Measurements from ENCODE around the gene SVOP. TPM values are rescaled to one million over a fixed set of nuclear protein-coding genes. Genes with fewer than 3 reads are reported as not detected.

The SVOP gene
- polyA plus RNA-seq, 2 of the 4 experiments (the other 2 are of a cell fraction): not detected

GRCh38 chr12:108959748-108960655 is 60.9 kb downstream of the SVOP start:
- no peak overlapping the region for H3K4me3 ChIP-seq
- WGBS (ENCODE audit: missing lambda C conversion rate): 50% methylated on average over 11 of the region's 11 CpGs
- H3K4me2 ChIP-seq: no peak overlapping the region
- DNase-seq (ENCODE audit: low read depth in 1 of 2, low spot score in 1 of 2) (no peak), ATAC-seq (no peak), FAIRE-seq (no peak)
- H3K9me3 ChIP-seq: no peaks in the 10 kb centered on the region
- CTCF ChIA-PET: interaction anchor here (0.9 to 3.3 kb wide), 4 partner anchors 9 to 434 kb away, joined by 3 to 17 read pairs (median 4); no protein-coding TSS in a partner anchor
- POLR2A ChIA-PET: no interaction called here
- TF ChIP-seq ELK1 (IDR thresholded peaks at IDR 0.05; ENCODE audit: low read depth, low read length): no peak
- no peak for TF ChIP-seq FOXS1 (CRISPR knock-in tag; IDR thresholded peaks at IDR 0.05)
- no peak for TF ChIP-seq HEYL (CRISPR knock-in tag; IDR thresholded peaks at IDR 0.05)
- no peak for TF ChIP-seq KDM1A (IDR thresholded peaks at IDR 0.05; ENCODE audit: low read depth)
- no peak for TF ChIP-seq KDM5A (IDR thresholded peaks at IDR 0.05)
- H3K4me1 ChIP-seq: no peaks in the 10 kb centered on the region
- no peak overlapping the region for H3K27ac ChIP-seq

GRCh38 chr12:108955225-108955835 is 65.5 kb downstream of the SVOP start:
- DNase-seq (ENCODE audit: low read depth in 1 of 2, low spot score in 1 of 2) (peak in 1 of 2 experiments; percentile 48), ATAC-seq (peak; percentile 31 to 54; a peak in 5 of 6 replicates), FAIRE-seq (no peak)
- H3K27ac ChIP-seq: no peak overlapping the region
- H3K9me3 ChIP-seq: no peaks in the 10 kb centered on the region
- POLR2A ChIA-PET: interaction anchor here (0.6 to 1.5 kb wide), 2 partner anchors 98 to 134 kb away, joined by 4 to 8 read pairs; partner anchors contain the start of gene SSH1
- no peak for TF ChIP-seq PHF8 (IDR thresholded peaks at IDR 0.05; ENCODE audit: borderline replicate concordance, low read depth)
- TF ChIP-seq ATOH8 (CRISPR knock-in tag; IDR thresholded peaks at IDR 0.05; ENCODE audit: low read depth): no peak
- no peak for TF ChIP-seq RARB (CRISPR knock-in tag; IDR thresholded peaks at IDR 0.05)
- no peak for TF ChIP-seq NR3C1 (IDR thresholded peaks at IDR 0.05)
- no peak for TF ChIP-seq MYC (IDR thresholded peaks at IDR 0.05; ENCODE audit: borderline replicate concordance, low read length)
- TF ChIP-seq ZNF302 (CRISPR knock-in tag; IDR thresholded peaks at IDR 0.05): no peak
- no peak for TF ChIP-seq JUNB (IDR thresholded peaks at IDR 0.05)
- no peak for TF ChIP-seq CBX8 (IDR thresholded peaks at IDR 0.05)
- TF ChIP-seq HOXB13 (CRISPR knock-in tag; IDR thresholded peaks at IDR 0.05; ENCODE audit: low read depth): no peak
- no peak for TF ChIP-seq ZC3H11A (IDR thresholded peaks at IDR 0.05)
- no peak for TF ChIP-seq KDM5A (IDR thresholded peaks at IDR 0.05)
- no peak for TF ChIP-seq USF2 (IDR thresholded peaks at IDR 0.05)
- TF ChIP-seq ZFP36 (IDR thresholded peaks at IDR 0.05; ENCODE audit: borderline replicate concordance, partially characterized antibody): no peak
- no peak for TF ChIP-seq EHF (CRISPR knock-in tag; IDR thresholded peaks at IDR 0.05)
- no peak overlapping the region for H3K4me2 ChIP-seq
- no peaks in the 10 kb centered on the region for H3K4me1 ChIP-seq
- no peak overlapping the region for H3K4me3 ChIP-seq
- WGBS (ENCODE audit: missing lambda C conversion rate): 15% methylated on average over 6 of the region's 6 CpGs
- CTCF ChIA-PET: interaction anchor here (0.6 to 2.6 kb wide), 5 partner anchors 10 to 439 kb away, joined by 4 to 13 read pairs (median 5); no protein-coding TSS in a partner anchor
